ENCODE data around the gene DUOXA1.

The DUOXA1 gene

DNA sequence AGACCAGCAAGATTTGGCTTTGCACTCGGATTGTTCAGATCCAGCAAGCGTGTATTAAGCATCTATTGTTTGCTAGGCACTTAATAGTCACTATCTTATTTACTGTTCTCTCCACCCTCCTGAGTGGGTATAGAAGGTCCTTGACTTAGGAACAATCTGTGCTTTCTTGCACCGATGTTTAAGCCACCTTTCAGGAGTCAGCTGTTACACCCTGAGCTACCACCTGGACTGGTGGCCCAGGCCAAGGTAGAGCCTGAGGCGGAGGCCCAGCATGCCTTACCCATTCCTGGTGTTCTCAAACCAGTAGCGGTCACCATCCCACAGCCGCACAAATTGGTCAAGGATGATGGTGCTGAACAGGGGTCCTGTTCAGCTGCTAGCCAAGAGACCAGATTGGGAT lies 10.1 kb upstream of the DUOXA1 start (continued):
- TF ChIP-seq ZSCAN18 (tag by site-specific recombination; IDR thresholded peaks at IDR 0.05) (no peak), GLI4 (tag by site-specific recombination; IDR thresholded peaks at IDR 0.05) (no peak), ZNF121 (tag by site-specific recombination; IDR thresholded peaks at IDR 0.05) (no peak), ZNF777 (tag by site-specific recombination; IDR thresholded peaks at IDR 0.05; ENCODE audit: borderline replicate concordance) (no peak), ZNF530 (tag by site-specific recombination; IDR thresholded peaks at IDR 0.05; ENCODE audit: low read depth) (no peak)
- TF ChIP-seq, protein P1, sequence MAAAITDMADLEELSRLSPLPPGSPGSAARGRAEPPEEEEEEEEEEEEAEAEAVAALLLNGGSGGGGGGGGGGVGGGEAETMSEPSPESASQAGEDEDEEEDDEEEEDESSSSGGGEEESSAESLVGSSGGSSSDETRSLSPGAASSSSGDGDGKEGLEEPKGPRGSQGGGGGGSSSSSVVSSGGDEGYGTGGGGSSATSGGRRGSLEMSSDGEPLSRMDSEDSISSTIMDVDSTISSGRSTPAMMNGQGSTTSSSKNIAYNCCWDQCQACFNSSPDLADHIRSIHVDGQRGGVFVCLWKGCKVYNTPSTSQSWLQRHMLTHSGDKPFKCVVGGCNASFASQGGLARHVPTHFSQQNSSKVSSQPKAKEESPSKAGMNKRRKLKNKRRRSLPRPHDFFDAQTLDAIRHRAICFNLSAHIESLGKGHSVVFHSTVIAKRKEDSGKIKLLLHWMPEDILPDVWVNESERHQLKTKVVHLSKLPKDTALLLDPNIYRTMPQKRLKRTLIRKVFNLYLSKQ (tag by site-specific recombination; IDR thresholded peaks at IDR 0.05; ENCODE audit: borderline replicate concordance): no peak

DNA sequence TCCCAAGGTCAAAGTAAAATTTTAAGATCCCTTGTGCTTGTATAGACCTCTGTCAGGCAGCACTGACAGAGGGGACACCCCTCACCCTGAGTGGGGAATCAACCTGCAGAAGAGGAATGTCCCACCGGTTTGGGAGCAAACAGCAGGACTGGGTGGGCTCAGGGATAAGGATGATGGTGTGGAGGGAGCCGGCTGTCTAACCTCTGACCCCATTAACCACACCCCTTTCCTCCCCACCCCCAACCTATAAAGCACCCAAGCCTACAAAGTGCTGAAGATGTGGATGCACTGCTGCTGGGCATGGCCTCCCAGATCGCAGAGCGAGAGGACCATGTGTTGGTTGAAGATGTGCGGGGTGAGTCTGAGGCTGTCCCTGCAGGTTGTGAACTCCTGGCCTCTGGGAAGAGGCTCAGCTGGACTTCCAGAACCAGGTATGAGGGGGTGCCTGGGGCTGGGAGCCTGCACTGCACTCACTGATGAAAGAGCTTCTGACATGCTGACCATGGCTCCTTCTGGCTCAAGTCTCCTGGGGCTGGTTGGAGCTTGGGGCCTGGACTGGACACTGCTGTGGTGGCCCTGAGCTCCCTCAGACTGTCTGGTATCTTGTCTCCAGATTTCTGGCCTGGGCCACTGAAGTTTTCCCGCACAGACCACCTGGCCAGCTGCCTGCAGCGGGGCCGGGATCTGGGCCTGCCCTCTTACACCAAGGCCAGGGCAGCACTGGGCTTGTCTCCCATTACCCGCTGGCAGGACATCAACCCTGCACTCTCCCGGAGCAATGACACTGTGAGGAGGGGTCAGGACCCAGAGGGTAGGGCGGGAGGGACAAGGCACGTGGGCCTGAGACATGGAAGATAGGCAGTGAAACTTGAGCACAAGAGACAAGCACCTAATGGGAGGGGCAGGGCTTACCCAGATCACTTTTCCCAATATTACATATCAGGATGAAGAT lies 9.4 kb upstream of the DUOXA1 start:
- TF ChIP-seq ELK4 (IDR thresholded peaks at IDR 0.05; ENCODE audit: borderline replicate concordance, low read depth, low read length): no peak
- POLR2A ChIA-PET: no interaction called here
- Histone ChIP-seq H3K4me3 (ENCODE audit: low read depth, low read length) (no peak overlapping the region), H3K27ac (ENCODE audit: extremely low read depth, low read depth, low read length) (no peak overlapping the region), H3K4me1 (ENCODE audit: control insufficient read depth, insufficient read depth, low read length) (no peaks in the 10 kb centered on the region; the same call in 1 of the 2 replicates), H3K9me3 (ENCODE audit: control insufficient read depth, insufficient read depth, low read depth, low read length) (no peaks in the 10 kb centered on the region), H3K36me3 (ENCODE audit: control insufficient read depth in 2 of 2, insufficient read depth in 1 of 2, low read length in 2 of 2) (no peaks in the 10 kb centered on the region)
- CTCF ChIA-PET: interaction anchor here (0.6 to 1.6 kb wide), 3 partner anchors 12 to 287 kb away, joined by 3 to 9 read pairs (median 4); no protein-coding TSS in a partner anchor

GRCh38 chr15:45137703-45138102 lies 8.0 kb upstream of the DUOXA1 start:
- POLR2A ChIA-PET: no interaction called here
- CTCF ChIA-PET: interaction anchor here (0.7 kb wide), 1 partner anchor 26 kb away, joined by 3 read pairs; no protein-coding TSS in a partner anchor
- H3K9me3 ChIP-seq (ENCODE audit: control insufficient read depth, insufficient read depth, low read depth, low read length): no peaks in the 10 kb centered on the region
- H3K27ac ChIP-seq (ENCODE audit: extremely low read depth, low read depth, low read length): no peak overlapping the region
- H3K36me3 ChIP-seq (ENCODE audit: control insufficient read depth in 2 of 2, insufficient read depth in 1 of 2, low read length in 2 of 2): no peaks in the 10 kb centered on the region
- TF ChIP-seq ZNF501 (tag by site-specific recombination; IDR thresholded peaks at IDR 0.05) (no peak), ZBTB17 (tag by site-specific recombination; IDR thresholded peaks at IDR 0.05) (no peak), EGR2 (tag by site-specific recombination; IDR thresholded peaks at IDR 0.05; ENCODE audit: low read depth) (no peak), ZSCAN4 (tag by site-specific recombination; IDR thresholded peaks at IDR 0.05) (peak; percentile 79), MYNN (tag by site-specific recombination; IDR thresholded peaks at IDR 0.05; ENCODE audit: borderline replicate concordance) (no peak)
- no peak overlapping the region for H3K4me3 ChIP-seq (ENCODE audit: low read depth, low read length)
- H3K4me1 ChIP-seq (ENCODE audit: control insufficient read depth, insufficient read depth, low read length): no peaks in the 10 kb centered on the region; the same call in 1 of the 2 replicates

DNA sequence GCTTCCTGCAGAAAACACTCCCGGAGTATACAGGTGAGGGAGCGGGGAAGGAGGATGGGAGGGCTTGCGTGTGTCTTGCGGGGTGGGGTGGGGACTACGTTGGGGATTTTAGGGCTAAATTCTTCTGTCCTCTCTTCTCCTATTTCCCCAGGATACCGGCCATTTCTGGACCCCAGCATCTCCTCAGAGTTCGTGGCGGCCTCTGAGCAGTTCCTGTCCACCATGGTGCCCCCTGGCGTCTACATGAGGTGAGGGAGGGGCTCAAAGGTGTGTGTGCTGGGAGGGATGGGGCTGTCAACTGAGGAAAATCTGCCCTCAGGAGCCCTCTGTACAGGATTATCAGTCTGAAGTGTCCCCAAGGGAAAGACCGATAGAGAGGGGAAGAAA lies 6.7 kb upstream of the DUOXA1 start:
- ChIA-PET CTCF (no interaction called here), POLR2A (no interaction called here)
- Histone ChIP-seq H3K4me3 (ENCODE audit: low read depth, low read length) (no peak overlapping the region), H3K36me3 (ENCODE audit: control insufficient read depth in 2 of 2, insufficient read depth in 1 of 2, low read length in 2 of 2) (no peaks in the 10 kb centered on the region), H3K4me1 (ENCODE audit: control insufficient read depth, insufficient read depth, low read length) (no peaks in the 10 kb centered on the region; the same call in 1 of the 2 replicates), H3K27ac (ENCODE audit: extremely low read depth, low read depth, low read length) (no peak overlapping the region), H3K9me3 (ENCODE audit: control insufficient read depth, insufficient read depth, low read depth, low read length) (no peaks in the 10 kb centered on the region)
- no peak for TF ChIP-seq ZNF610 (tag by site-specific recombination; IDR thresholded peaks at IDR 0.05; ENCODE audit: borderline replicate concordance)
- TF ChIP-seq ZNF184 (tag by site-specific recombination; IDR thresholded peaks at IDR 0.05): no peak
- no peak for TF ChIP-seq ZNF777 (tag by site-specific recombination; IDR thresholded peaks at IDR 0.05; ENCODE audit: borderline replicate concordance)
- no peak for TF ChIP-seq ZNF155 (tag by site-specific recombination; IDR thresholded peaks at IDR 0.05)
- no peak for TF ChIP-seq ZBTB48 (tag by site-specific recombination; IDR thresholded peaks at IDR 0.05)
- TF ChIP-seq ZIC2 (tag by site-specific recombination; IDR thresholded peaks at IDR 0.05): no peak
- TF ChIP-seq ZNF76 (tag by site-specific recombination; IDR thresholded peaks at IDR 0.05; ENCODE audit: borderline replicate concordance, low read depth): no peak
- no peak for TF ChIP-seq ZNF629 (tag by site-specific recombination; IDR thresholded peaks at IDR 0.05)
- no peak for TF ChIP-seq KLF17 (tag by site-specific recombination; IDR thresholded peaks at IDR 0.05)

All from HEK293 (cell line).